Effector memory CD4-positive, alpha-beta T cell (primary cell): Measurements from ENCODE around the gene MS4A14.

Source experiments
- DNase-seq, 3 donors: peaks; one replicate each; pipeline ENCODE4 v3.0.0-alpha.2; 2020
- H3K27ac ChIP-seq: 2 replicates; pipeline ENCODE4 v1.7.0; 2013; ENCODE audit warnings: mild to moderate bottlenecking, low read length, moderate library complexity; ENCODE audit not compliant: insufficient read depth, poor library complexity, severe bottlenecking
- H3K27me3 ChIP-seq: replicated peaks from 2 replicates; pipeline ENCODE4 v1.7.0; 2013; ENCODE audit warnings: mild to moderate bottlenecking, low read length; ENCODE audit not compliant: insufficient read depth, control insufficient read depth, poor library complexity, severe bottlenecking
- H3K36me3 ChIP-seq: 2 replicates; pipeline ENCODE4 v1.7.0; 2013; ENCODE audit warnings: mild to moderate bottlenecking, low read length, moderate library complexity; ENCODE audit not compliant: control insufficient read depth, insufficient read depth
- H3K4me1 ChIP-seq: 2 replicates; pipeline ENCODE4 v1.7.0; 2013; ENCODE audit warnings: low read length, mild to moderate bottlenecking; ENCODE audit not compliant: control insufficient read depth, insufficient read depth, poor library complexity, severe bottlenecking
- H3K4me3 ChIP-seq: 2 replicates; pipeline ENCODE4 v1.7.0; 2013; ENCODE audit warnings: low read length, low read depth, mild to moderate bottlenecking; ENCODE audit not compliant: insufficient read depth, poor library complexity, severe bottlenecking
- H3K9me3 ChIP-seq: 2 replicates; pipeline ENCODE4 v1.7.0; 2013; ENCODE audit warnings: mild to moderate bottlenecking, low read length, moderate library complexity; ENCODE audit not compliant: control insufficient read depth

MS4A14 gene

DNA sequence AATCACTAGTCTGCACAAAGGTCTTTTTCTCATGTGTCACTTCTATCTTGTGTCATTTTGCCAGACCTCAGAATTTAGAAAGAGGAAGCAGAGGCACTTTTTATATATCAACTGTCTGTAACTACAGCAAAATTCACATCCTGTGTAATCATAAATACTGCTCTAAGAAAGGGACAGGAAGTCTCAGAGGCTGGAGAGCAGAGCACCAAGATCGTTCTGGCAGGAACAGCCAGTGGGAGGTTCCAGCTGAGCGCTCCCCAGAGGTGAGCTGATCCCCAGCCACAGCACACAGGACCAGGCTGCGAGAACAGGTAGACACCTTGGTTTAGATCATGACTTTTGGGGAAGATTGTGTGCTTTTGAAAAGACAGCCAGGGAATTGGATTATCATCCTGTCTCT is 17.9 kb upstream of the MS4A14 start, which contains the start of gene MS4A7:
MS4A7 (plus strand) TSS at position 179 of the 400 bp plus-strand sequence. CDS start 4,610 bp downstream, outside the sequence.
- Histone ChIP-seq H3K9me3 (no peaks in the 10 kb centered on the region), H3K4me3 (no peak within 1 kb of the TSS), H3K27ac (no peak within 1 kb of the TSS), H3K4me1 (no peaks in the 10 kb centered on the region), H3K27me3 (peaks cover 4% of the 10 kb centered on the region), H3K36me3 (no peaks in the 10 kb centered on the region)
- DNase-seq = no peak

- no peak for DNase-seq
- Histone ChIP-seq H3K36me3 (no peaks in the 10 kb centered on the region), H3K9me3 (no peaks in the 10 kb centered on the region), H3K4me3 (no peak overlapping the region), H3K27me3 (peaks cover 2% of the 10 kb centered on the region), H3K4me1 (no peaks in the 10 kb centered on the region), H3K27ac (no peak overlapping the region)
Observed at GRCh38 chr11:60389279-60389910, 6.9 kb upstream of the MS4A14 start.

DNA sequence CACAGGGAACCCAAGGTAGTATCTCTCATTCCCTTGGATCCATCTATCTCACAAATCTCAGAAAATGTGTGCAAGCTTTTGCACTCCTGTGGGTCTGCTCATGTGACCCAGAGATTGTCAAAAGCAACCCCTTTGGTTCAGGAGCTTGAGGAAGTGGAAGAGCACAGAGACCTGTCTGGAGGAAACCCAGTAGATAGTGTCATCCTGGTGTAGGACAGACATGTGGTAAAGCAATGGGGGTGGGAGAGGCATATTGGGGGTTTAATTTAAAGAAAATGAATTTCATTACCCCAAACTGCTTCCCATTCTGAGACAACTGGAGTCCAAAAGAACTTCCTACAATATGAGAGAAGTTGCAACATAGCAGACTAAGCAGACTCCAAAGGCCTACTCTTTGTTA is 5.8 kb upstream of the MS4A14 start:
- DNase-seq = no peak
- Histone ChIP-seq H3K9me3 (no peaks in the 10 kb centered on the region), H3K4me3 (no peak overlapping the region), H3K36me3 (no peaks in the 10 kb centered on the region), H3K27ac (no peak overlapping the region), H3K27me3 (peaks cover 2% of the 10 kb centered on the region), H3K4me1 (no peaks in the 10 kb centered on the region)

GRCh38 chr11:60392361-60392760 is 3.9 kb upstream of the MS4A14 start:
- Histone ChIP-seq H3K9me3 (no peaks in the 10 kb centered on the region), H3K4me1 (no peaks in the 10 kb centered on the region), H3K4me3 (no peak overlapping the region), H3K27ac (no peak overlapping the region), H3K36me3 (no peaks in the 10 kb centered on the region), H3K27me3 (peaks cover 2% of the 10 kb centered on the region)
- DNase-seq = no peak

DNA sequence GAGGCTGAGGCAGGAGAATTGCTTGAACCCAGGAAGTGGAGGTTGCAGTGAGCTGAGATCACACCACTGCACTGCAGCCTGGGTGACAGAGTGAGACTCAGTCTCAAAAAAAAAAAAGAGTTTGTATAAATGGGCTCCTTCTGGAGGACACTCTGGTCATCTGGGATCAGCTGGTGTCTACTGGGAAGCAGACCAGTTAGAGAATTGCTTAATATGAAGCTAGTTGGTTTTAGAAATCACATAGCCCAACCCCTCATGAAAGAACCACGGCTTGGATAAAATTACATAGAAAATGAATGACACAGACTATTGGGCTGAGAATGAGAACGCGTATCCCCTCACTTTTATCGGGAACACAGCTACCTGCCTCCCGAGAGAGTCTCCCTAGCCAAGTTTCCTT is 3.2 kb upstream of the MS4A14 start:
- H3K36me3 ChIP-seq = no peaks in the 10 kb centered on the region
- H3K4me1 ChIP-seq = no peaks in the 10 kb centered on the region
- no peak overlapping the region for H3K27ac ChIP-seq
- H3K9me3 ChIP-seq = no peaks in the 10 kb centered on the region
- H3K27me3 ChIP-seq = peaks cover 2% of the 10 kb centered on the region
- H3K4me3 ChIP-seq = no peak overlapping the region
- no peak for DNase-seq

DNA sequence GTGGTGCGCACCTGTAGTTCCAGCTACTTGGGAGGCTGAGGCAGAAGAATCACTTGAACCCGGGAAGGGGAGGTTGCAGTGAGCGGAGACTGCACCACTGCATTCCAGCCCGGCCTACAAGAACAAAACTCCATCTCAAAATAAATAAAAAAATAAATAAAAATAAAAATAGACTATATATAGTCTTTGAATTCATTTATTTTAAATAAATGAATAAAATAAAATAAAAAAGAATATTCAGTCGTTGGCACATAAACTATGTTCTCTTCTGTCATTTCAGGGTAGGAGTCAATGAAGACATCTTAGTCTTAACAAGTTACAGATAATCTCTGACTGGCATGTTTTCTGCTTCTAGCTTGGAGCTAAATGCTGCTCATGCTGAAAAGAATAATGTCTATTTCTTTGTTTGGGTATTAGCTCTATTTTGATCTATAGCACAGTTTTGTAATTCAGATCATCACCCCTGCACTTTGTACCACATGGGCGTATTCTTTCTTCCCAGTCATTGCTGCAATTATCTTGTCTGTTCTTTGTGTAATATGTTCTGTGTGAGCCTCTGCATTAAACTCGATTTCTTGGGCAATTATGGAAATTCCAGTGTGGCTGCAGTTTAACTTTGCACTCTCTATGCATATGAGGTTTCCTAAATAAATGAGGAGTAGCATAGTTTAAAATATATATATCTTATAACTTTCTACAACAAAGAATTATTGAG is 1.4 kb upstream of the MS4A14 start:
- no peak for DNase-seq
- Histone ChIP-seq H3K4me1 (no peaks in the 10 kb centered on the region), H3K27me3 (no peaks in the 10 kb centered on the region), H3K9me3 (no peaks in the 10 kb centered on the region), H3K4me3 (no peak overlapping the region), H3K27ac (no peak overlapping the region), H3K36me3 (no peaks in the 10 kb centered on the region)

DNA sequence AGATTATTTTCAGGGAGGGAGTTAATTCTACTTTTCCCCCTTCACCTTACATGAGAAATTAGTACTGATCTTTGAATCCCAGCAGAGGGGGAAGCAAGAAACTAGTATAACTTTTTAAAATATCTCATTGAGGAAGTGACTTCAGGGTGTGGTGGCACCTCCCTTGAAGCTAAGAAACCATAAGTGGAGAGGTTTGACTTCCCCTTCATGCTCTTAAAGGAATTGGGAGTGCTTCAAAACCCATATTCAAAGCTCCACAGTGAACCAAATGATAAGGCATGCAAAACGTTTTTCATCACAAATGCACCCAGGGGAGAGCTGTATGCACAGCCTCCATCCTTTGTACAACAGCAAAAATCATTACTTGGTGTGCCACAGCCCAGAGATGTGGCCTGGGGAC is 540 bp downstream of the MS4A14 start:
- no peak overlapping the region for H3K27ac ChIP-seq
- H3K36me3 ChIP-seq = no peaks in the 10 kb centered on the region
- no peak overlapping the region for H3K4me3 ChIP-seq
- no peak for DNase-seq
- no peaks in the 10 kb centered on the region for H3K9me3 ChIP-seq
- H3K27me3 ChIP-seq = no peaks in the 10 kb centered on the region
- H3K4me1 ChIP-seq = no peaks in the 10 kb centered on the region

- H3K27ac ChIP-seq = no peak overlapping the region
- H3K27me3 ChIP-seq = no peaks in the 10 kb centered on the region
- H3K9me3 ChIP-seq = no peaks in the 10 kb centered on the region
- H3K4me3 ChIP-seq = no peak overlapping the region
- DNase-seq = no peak
- no peaks in the 10 kb centered on the region for H3K4me1 ChIP-seq
- no peaks in the 10 kb centered on the region for H3K36me3 ChIP-seq
Observed at GRCh38 chr11:60420015-60420414, 23.8 kb downstream of the MS4A14 start.

DNA sequence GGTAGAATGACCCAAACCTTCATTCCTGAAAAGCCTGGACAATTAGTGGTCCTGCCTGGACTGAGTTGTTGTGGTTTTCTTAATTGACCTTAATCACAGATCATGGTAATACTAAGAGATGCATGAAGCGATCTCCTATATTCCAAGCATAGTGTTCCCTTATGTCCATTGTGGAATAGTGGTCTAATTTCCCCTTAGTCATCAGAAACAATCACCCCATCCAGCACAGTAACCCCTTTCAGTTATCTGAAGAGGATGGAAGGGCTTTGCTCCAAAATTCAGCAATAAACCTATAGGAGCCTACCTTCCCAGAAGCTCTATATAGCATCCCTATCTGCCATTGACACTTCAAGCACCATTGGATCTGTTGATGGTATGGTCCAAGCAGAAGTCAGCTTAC is 26.4 kb downstream of the MS4A14 start:
- H3K9me3 ChIP-seq = no peaks in the 10 kb centered on the region
- H3K4me1 ChIP-seq = no peaks in the 10 kb centered on the region
- no peak for DNase-seq
- no peak overlapping the region for H3K4me3 ChIP-seq
- no peaks in the 10 kb centered on the region for H3K36me3 ChIP-seq
- H3K27me3 ChIP-seq = no peaks in the 10 kb centered on the region
- no peak overlapping the region for H3K27ac ChIP-seq

- Histone ChIP-seq H3K9me3 (no peaks in the 10 kb centered on the region), H3K4me3 (no peak overlapping the region), H3K4me1 (no peaks in the 10 kb centered on the region), H3K36me3 (no peaks in the 10 kb centered on the region), H3K27me3 (no peaks in the 10 kb centered on the region), H3K27ac (no peak overlapping the region)
- DNase-seq = no peak
Observed at GRCh38 chr11:60428517-60428916, 32.3 kb downstream of the MS4A14 start.
